Transverse colon (tissue), 4 donors: ENCODE measurements around the gene KCTD16.

ENCODE experiments used
- POLR2A ChIP-seq: fragments of 450-650 bp; IDR thresholded peaks from one replicate; pipeline ENCODE4 v1.6.1; 2016; ENCODE audit warnings: antibody characterized with exemption, mild to moderate bottlenecking, moderate library complexity
- POLR2AphosphoS5 ChIP-seq, 3 donors: sonication (generic); formaldehyde crosslinking; IDR thresholded peaks; one replicate each; pipeline ENCODE4 v1.6.1; 2016; ENCODE audit warnings: antibody characterized with exemption in 3 of 3
- TF ChIP-seq, protein P1 (sequence below), 5 experiments: fragments of 200-600 bp in 3 of 5; fragments of 450-650 bp in 2 of 5; sonication (generic) in 3 of 5; IDR thresholded peaks; 1 replicate in 2 of 5; 2 replicates in 3 of 5; pipeline ENCODE4 v1.5.1; 2016 to 2017; ENCODE audit warnings: antibody characterized with exemption in 5 of 5, inconsistent platforms in 3 of 5, mild to moderate bottlenecking in 2 of 5, moderate library complexity in 1 of 5

GRCh38 chr5:144122081-144122480, 48.6 kb upstream of the KCTD16 start:
- no peak for TF ChIP-seq POLR2AphosphoS5 (IDR thresholded peaks at IDR 0.05)
- TF ChIP-seq, protein P1, sequence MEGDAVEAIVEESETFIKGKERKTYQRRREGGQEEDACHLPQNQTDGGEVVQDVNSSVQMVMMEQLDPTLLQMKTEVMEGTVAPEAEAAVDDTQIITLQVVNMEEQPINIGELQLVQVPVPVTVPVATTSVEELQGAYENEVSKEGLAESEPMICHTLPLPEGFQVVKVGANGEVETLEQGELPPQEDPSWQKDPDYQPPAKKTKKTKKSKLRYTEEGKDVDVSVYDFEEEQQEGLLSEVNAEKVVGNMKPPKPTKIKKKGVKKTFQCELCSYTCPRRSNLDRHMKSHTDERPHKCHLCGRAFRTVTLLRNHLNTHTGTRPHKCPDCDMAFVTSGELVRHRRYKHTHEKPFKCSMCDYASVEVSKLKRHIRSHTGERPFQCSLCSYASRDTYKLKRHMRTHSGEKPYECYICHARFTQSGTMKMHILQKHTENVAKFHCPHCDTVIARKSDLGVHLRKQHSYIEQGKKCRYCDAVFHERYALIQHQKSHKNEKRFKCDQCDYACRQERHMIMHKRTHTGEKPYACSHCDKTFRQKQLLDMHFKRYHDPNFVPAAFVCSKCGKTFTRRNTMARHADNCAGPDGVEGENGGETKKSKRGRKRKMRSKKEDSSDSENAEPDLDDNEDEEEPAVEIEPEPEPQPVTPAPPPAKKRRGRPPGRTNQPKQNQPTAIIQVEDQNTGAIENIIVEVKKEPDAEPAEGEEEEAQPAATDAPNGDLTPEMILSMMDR (IDR thresholded peaks at IDR 0.05), result no peak
- TF ChIP-seq POLR2A, result no peak
